Measurements from ENCODE around the gene NELFCD. TPM values are rescaled to one million over a fixed set of nuclear protein-coding genes. Genes with fewer than 3 reads are reported as not detected.
"Not testable (repeated sequence)": the region's sequence is repeated elsewhere in the genome, so short reads cannot be mapped to it uniquely, and the experiment has no call there.

The NELFCD gene, protein sequence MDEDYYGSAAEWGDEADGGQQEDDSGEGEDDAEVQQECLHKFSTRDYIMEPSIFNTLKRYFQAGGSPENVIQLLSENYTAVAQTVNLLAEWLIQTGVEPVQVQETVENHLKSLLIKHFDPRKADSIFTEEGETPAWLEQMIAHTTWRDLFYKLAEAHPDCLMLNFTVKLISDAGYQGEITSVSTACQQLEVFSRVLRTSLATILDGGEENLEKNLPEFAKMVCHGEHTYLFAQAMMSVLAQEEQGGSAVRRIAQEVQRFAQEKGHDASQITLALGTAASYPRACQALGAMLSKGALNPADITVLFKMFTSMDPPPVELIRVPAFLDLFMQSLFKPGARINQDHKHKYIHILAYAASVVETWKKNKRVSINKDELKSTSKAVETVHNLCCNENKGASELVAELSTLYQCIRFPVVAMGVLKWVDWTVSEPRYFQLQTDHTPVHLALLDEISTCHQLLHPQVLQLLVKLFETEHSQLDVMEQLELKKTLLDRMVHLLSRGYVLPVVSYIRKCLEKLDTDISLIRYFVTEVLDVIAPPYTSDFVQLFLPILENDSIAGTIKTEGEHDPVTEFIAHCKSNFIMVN
- 100 to 1,000 TPM; 129 to 156 (median 149) TPM for polyA plus RNA-seq (ENCODE audit: insufficient read length in 3 of 3)
- long read RNA-seq, donor 1, transcript NELFCD-213 (15 exons, 2,305 nt), result major isoform, 19 of 87 reads
- long read RNA-seq, donor 1, partial matches to known transcripts, result 50 of 87 reads
- long read RNA-seq, donor 1, other reads (novel, unspliced or antisense), result 14 of 87 reads
- long read RNA-seq, donor 2, transcript NELFCD-213 (15 exons, 2,305 nt), result major isoform, 27 of 36 reads
- long read RNA-seq, donor 2, partial matches to known transcripts, result 5 of 36 reads
- long read RNA-seq, donor 2, other reads (novel, unspliced or antisense), result 0 of 36 reads
- long read RNA-seq, donor 3, transcript NELFCD-211 (4 exons, 606 nt), result minor isoform, 5 of 51 reads
- long read RNA-seq, donor 3, transcript NELFCD-213 (15 exons, 2,305 nt), result major isoform, 18 of 51 reads
- long read RNA-seq, donor 3, partial matches to known transcripts, result 28 of 51 reads
- long read RNA-seq, donor 3, other reads (novel, unspliced or antisense), result 0 of 51 reads
- long read RNA-seq, donor 4, transcript NELFCD-213 (15 exons, 2,305 nt), result major isoform, 31 of 68 reads
- long read RNA-seq, donor 4, transcript NELFCD-211 (4 exons, 606 nt), result minor isoform, 7 of 68 reads
- long read RNA-seq, donor 4, partial matches to known transcripts, result 30 of 68 reads
- long read RNA-seq, donor 4, other reads (novel, unspliced or antisense), result 0 of 68 reads
- long read RNA-seq, donor 5, transcript NELFCD-213 (15 exons, 2,305 nt), result major isoform, 12 of 15 reads
- long read RNA-seq, donor 5, partial matches to known transcripts, result 0 of 15 reads
- long read RNA-seq, donor 5, other reads (novel, unspliced or antisense), result 0 of 15 reads
- long read RNA-seq, donor 6, transcript NELFCD-213 (15 exons, 2,305 nt), result major isoform, 32 of 63 reads
- long read RNA-seq, donor 6, transcript NELFCD-211 (4 exons, 606 nt), result minor isoform, 6 of 63 reads
- long read RNA-seq, donor 6, partial matches to known transcripts, result 23 of 63 reads
- long read RNA-seq, donor 6, other reads (novel, unspliced or antisense), result 0 of 63 reads
- long read RNA-seq, donor 7, transcript NELFCD-213 (15 exons, 2,305 nt), result major isoform, 32 of 39 reads
- long read RNA-seq, donor 7, partial matches to known transcripts, result 0 of 39 reads
- long read RNA-seq, donor 7, other reads (novel, unspliced or antisense), result 0 of 39 reads
- long read RNA-seq, donor 8, transcript NELFCD-213 (15 exons, 2,305 nt), result major isoform, 12 of 12 reads
- long read RNA-seq, donor 8, partial matches to known transcripts, result 0 of 12 reads
- long read RNA-seq, donor 8, other reads (novel, unspliced or antisense), result 0 of 12 reads
- long read RNA-seq, donor 9, transcript NELFCD-213 (15 exons, 2,305 nt), result major isoform, 27 of 77 reads
- long read RNA-seq, donor 9, partial matches to known transcripts, result 40 of 77 reads
- long read RNA-seq, donor 9, other reads (novel, unspliced or antisense), result 5 of 77 reads
- long read RNA-seq, donor 10, transcript NELFCD-211 (4 exons, 606 nt), result minor isoform, 5 of 38 reads
- long read RNA-seq, donor 10, transcript NELFCD-213 (15 exons, 2,305 nt), result major isoform, 12 of 38 reads
- long read RNA-seq, donor 10, partial matches to known transcripts, result 16 of 38 reads
- long read RNA-seq, donor 10, other reads (novel, unspliced or antisense), result 0 of 38 reads
- long read RNA-seq, donor 11, transcript NELFCD-213 (15 exons, 2,305 nt), result major isoform, 17 of 21 reads
- long read RNA-seq, donor 11, partial matches to known transcripts, result 0 of 21 reads
- long read RNA-seq, donor 11, other reads (novel, unspliced or antisense), result 0 of 21 reads
- long read RNA-seq, donor 12, transcript NELFCD-211 (4 exons, 606 nt), result minor isoform, 5 of 58 reads
- long read RNA-seq, donor 12, transcript NELFCD-213 (15 exons, 2,305 nt), result major isoform, 43 of 58 reads
- long read RNA-seq, donor 12, partial matches to known transcripts, result 5 of 58 reads
- long read RNA-seq, donor 12, other reads (novel, unspliced or antisense), result 0 of 58 reads
- long read RNA-seq, donor 13, transcript NELFCD-213 (15 exons, 2,305 nt), result major isoform, 8 of 27 reads
- long read RNA-seq, donor 13, partial matches to known transcripts, result 5 of 27 reads
- long read RNA-seq, donor 13, other reads (novel, unspliced or antisense), result 11 of 27 reads
- long read RNA-seq, donor 14, transcript NELFCD-213 (15 exons, 2,305 nt), result major isoform, 34 of 61 reads
- long read RNA-seq, donor 14, transcript NELFCD-211 (4 exons, 606 nt), result minor isoform, 6 of 61 reads
- long read RNA-seq, donor 14, partial matches to known transcripts, result 18 of 61 reads
- long read RNA-seq, donor 14, other reads (novel, unspliced or antisense), result 0 of 61 reads
- long read RNA-seq, donor 15, transcript NELFCD-213 (15 exons, 2,305 nt), result major isoform, 29 of 38 reads
- long read RNA-seq, donor 15, transcript NELFCD-203 (3 exons, 902 nt), result minor isoform, 5 of 38 reads
- long read RNA-seq, donor 15, partial matches to known transcripts, result 0 of 38 reads
- long read RNA-seq, donor 15, other reads (novel, unspliced or antisense), result 0 of 38 reads
- long read RNA-seq, donor 16, transcript NELFCD-213 (15 exons, 2,305 nt), result major isoform, 30 of 85 reads
- long read RNA-seq, donor 16, partial matches to known transcripts, result 54 of 85 reads
- long read RNA-seq, donor 16, other reads (novel, unspliced or antisense), result 0 of 85 reads

DNA sequence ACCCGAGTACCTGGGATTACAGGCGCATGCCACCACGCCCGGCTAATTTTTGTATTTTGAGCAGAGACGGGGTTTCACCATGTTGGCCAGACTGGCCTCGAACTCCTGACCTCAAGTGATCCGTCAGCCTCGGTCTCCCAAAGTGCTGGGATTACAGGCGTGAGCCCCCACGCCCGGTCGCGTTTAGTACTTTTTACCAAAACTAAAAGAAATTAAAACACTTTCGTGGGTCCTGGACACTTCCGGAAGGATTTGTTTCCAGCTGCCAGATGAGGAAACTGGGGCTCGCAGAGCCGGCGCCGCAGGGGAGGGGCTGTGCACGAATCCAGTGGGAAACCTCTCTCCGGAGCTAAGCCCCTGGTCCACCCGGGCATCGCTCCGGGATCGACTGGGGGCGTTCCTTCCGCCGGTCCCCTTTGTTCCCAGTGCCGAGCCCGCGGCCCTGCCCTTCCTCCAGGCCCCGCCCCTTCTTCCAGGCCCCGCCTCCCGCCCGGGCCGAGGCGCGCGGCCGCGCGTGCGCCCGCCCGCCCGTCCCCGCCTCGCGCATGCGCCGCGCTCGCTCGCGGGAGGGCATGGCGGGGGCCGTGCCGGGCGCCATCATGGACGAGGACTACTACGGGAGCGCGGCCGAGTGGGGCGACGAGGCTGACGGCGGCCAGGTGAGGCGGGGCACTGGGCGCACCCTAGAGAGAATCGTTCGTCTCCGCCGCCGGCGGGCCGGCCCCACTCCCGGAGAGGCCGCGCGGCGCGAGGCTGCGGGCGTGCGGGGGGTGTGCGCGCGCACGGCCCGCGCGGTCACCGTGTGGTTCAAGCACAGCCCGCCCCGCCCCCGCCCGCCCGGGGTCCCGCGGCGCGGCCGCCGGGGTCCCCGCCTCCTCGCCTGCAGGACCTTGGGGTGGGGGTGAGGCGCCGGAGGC is at the start of gene NELFCD:
TSS of gene NELFCD (plus strand) at position 546 of the 917 bp plus-strand sequence. CDS start at position 600, 54 bp downstream.
- DNase-seq, result peak; percentile 85

- no peak for DNase-seq
These were observed 48.9 kb upstream of the NELFCD start for GRCh38 chr20:58932170-58932569.

DNA sequence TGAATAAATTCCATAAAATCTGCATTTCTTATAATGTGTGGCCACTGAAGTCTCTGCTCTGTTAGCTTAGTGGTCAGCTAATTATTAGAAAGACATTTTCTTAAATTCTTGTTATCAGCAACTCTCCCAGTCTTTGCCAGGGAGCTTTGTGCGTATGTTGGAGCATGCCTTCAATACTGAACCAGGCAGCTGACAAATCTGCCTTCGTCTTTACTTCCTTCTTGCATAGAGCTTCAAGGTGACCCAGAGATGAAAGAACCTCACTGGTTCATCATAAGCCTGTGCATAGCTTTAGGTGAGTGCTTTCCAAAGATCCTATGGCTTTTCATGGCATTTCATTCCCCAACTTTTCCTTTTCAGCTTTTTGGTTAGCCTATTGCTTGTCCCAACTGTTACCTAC is 43.0 kb upstream of the NELFCD start:
- no peak for DNase-seq

GRCh38 chr20:58938541-58938940 is 42.5 kb upstream of the NELFCD start:
- no peak for DNase-seq

DNA sequence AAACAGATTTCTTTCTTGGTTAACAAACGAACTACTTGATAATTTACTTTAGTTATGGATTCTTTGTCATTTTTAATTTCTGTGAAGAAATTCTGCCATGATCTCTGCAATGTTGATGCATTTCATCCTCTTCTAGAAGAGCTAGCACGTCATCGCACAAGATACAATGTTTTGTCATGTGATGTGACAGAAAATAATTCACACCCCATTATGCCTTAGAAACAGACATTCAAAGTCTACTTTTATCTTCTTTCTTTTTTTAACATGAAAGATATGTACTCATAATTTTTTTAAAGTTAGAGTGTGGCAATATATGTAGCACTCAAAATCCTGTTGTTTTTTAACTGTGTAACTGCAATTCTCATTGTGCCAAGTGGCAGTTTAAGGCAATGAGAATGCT is 39.6 kb upstream of the NELFCD start:
- DNase-seq, result no peak

DNA sequence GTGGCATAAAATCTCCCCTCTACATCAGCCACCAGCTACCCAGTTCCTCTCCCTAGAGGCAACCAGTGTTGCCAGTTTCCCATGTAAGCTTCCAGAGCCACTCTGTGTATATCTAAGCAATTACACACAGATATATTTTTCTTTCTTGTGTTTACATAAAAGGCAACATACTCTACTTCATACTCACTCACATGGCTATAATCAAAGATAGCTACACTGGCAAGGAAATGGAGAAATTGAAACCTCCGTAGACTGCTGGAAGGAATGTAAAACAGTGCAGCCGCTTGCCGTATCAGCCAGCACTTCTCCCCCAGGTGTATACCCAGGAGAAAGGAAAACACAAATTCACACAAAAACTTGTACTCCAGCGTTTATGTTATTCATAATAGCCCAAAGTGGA is 38.5 kb upstream of the NELFCD start:
- DNase-seq, result no peak

DNA sequence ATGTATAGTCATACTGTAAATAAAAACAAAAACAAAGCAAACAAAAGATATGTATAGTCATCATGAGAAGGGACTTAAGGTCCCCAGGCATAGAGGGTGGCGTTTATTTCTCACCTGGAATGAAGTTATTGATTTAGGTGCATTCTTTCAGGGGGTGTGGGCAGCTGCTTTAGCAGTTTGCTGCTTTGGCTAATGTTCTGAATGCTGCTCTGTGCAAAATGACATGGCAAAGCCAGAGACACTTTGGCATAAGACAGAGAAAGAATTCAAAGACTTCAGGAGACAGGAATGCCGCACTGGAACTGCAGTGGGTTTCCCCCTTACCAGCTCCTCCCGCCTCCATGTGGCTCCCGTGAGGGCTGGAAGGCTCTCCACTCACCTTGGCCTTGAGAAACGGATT is 36.4 kb upstream of the NELFCD start:
- DNase-seq, result no peak

DNA sequence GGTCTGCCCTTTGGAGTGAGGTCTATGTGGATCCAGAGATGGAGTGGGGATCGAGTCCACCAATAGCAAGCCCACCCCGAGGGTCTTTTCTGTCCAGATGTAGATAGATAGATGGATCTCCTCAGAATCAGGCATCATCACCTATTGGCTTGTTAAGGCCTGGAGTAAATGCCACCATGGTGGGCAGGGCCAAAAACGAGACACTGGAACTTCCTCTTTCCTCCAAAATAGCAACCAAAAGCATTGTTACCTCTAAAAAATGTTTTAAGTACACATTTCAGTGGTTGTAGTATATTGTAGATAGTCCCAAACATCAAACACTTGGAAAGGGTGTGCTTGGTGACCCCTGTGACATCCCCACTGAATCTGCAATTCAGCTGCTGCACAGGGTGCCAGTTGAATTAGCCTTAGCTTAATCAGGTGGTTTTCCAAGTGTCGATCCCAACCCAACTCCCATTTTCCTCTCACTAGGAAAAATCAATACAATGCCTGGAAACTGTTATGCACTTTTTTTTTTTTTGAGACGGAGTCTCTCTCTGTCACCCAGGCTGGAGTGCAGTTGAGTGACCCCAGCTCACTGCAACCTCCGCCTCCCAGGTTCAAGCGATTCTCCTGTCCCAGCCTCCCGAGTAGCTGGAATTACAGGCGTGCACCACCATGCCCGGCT is 35.0 kb upstream of the NELFCD start:
- no peak for DNase-seq

DNA sequence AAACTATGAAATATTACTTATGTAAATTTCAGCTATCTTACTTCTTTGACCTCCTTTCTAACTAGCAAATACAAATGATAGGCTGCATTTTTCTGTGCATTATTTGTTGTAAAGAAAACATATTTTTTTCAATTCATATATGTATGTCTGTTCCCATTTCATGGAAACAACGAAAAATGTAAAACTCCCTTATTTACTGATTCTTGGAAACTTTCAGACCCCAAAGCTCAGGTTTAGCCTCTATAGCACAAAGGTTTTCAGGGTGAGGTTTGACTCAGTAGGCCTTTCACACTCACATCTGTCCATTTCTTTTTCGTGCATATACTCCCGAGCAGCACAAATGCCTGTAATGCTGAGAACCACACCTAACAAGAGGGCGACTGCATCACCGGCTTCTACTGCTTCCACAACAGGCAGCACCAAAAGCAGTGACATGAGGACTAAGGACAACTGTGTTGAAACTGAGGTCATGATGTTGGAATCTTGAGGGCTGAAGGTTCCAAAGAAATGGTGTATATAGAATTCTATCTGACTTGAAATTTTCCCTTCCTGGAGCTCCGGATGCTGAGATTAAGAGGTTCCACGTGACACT is 33.2 kb upstream of the NELFCD start:
- not testable (repeated sequence) for DNase-seq

DNA sequence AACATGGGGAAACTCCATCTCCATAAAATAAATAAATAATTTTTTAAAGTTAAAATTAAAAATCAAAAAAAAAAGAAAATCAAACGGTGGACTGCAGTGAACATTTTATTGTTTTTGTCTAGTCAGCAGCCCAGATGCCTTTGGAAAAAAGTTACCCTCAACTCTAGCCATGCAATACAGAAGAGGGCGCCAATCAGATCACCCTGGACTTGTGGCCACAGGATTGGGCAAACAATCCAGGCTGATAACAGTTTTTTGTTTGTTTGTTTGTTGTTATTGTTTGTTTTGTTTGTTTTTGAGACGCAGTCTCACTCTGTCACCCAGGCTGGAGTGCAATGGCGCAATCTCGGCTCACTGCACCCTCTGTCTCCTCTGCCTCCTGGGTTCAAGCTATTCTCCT is 30.5 kb upstream of the NELFCD start:
- DNase-seq, result no peak

- DNase-seq, result no peak
These were observed 28.0 kb upstream of the NELFCD start for GRCh38 chr20:58953050-58953449.

- no peak for DNase-seq
These were observed 25.0 kb upstream of the NELFCD start for GRCh38 chr20:58956078-58956477.

GRCh38 chr20:58959652-58960051 is 21.4 kb upstream of the NELFCD start:
- DNase-seq, result no peak

DNA sequence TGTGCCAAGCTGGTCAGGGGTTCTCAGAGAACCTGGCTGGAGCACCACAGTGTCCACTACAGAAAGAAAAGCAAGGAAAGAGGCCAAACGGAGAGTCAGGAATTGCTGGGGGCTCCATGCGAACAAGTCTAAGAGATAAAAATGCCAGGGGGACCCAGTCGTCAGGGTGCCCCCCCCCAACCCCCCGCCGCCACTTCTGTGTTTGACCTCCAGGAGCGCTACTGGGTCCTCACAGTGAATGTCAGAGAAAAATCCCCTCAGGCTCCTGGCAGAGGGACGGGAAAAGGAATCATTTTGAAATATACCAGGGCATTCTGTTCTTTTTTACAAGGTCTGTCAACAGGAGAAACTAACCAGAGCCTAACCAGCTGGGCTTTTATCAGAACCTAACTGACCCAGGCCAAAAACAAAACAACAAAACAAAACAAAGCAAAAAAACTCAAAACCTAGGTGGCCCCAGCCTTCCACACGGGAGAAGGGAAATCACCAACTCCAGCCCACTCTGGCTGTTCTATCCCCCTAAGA is 17.9 kb upstream of the NELFCD start:
- no peak for DNase-seq

GRCh38 chr20:58963922-58964321 is 17.1 kb upstream of the NELFCD start:
- not testable (repeated sequence) for DNase-seq
